Testis (tissue), 3 donors: ENCODE measurements around the gene ZNF784. TPM values are rescaled to one million over a fixed set of nuclear protein-coding genes. Genes with fewer than 3 reads are reported as not detected.

Experiments
- DNase-seq: peaks from one replicate; pipeline ENCODE4 v3.0.0-alpha.2; 2019
- H3K27ac ChIP-seq, 2 donors: fragments of 200-600 bp; sonication (generic); one replicate each; pipeline ENCODE4 v1.5.1; 2019
- H3K27me3 ChIP-seq: fragments of 200-600 bp; sonication (generic); one replicate; pipeline ENCODE4 v1.5.1; 2019
- H3K36me3 ChIP-seq: fragments of 200-600 bp; sonication (generic); one replicate; pipeline ENCODE4 v1.5.1; 2017; ENCODE audit warnings: low read depth; ENCODE audit errors: missing control alignments
- H3K4me1 ChIP-seq: fragments of 200-600 bp; sonication (generic); one replicate; pipeline ENCODE4 v1.5.1; 2019
- H3K4me3 ChIP-seq, 2 donors: fragments of 200-600 bp; sonication (generic); one replicate each; pipeline ENCODE4 v1.5.1; 2017 to 2019
- H3K9me3 ChIP-seq: fragments of 200-600 bp; sonication (generic); one replicate; pipeline ENCODE4 v1.5.1; 2017
- CTCF ChIP-seq, 3 experiments: fragments of 450-650 bp in 2 of 3; fragments of 200-600 bp in 1 of 3; sonication (generic) in 1 of 3; IDR thresholded peaks; one replicate each; pipeline ENCODE4 v1.5.1; 2016 to 2019; ENCODE audit warnings: antibody characterized with exemption in 3 of 3, mild to moderate bottlenecking in 2 of 3, moderate library complexity in 1 of 3
- POLR2A ChIP-seq: fragments of 450-650 bp; IDR thresholded peaks from one replicate; pipeline ENCODE4 v1.6.1; 2017; ENCODE audit warnings: antibody characterized with exemption, mild to moderate bottlenecking, moderate library complexity
- WGBS, 2 donors: methylation state at CpG; one replicate each; pipeline ENCODE4 v1.1.5; 2018; 5-methylcytosine and 5-hydroxymethylcytosine counted together
- intact Hi-C: fragments of 100-400 bp; cut with DNase I; formaldehyde crosslinking; loops from one replicate; pipeline ENCODE4 v1.15.1; 2023; ENCODE audit warnings: low total_unique reads
- polyA plus RNA-seq: library from polyadenylated mRNA; stranded (reverse); fragments of 350-450 nt; fragmentation: Illumina TruSeq; extraction: RNeasy Lipid Tissue Mini Kit (QIAGEN cat#74804); gene quantifications from one replicate; pipeline ENCODE4 v1.2.3, GENCODE V29; 2014; ENCODE audit warnings: low read depth, low replicate concordance; ENCODE audit not compliant: insufficient read depth
- total RNA-seq, 2 donors: library from RNA; depleted of rRNA; stranded (reverse); fragments of >200 nt; gene quantifications; one replicate each; pipeline ENCODE4 v1.2.3, GENCODE V29; 2016

ZNF784 gene
- total and polyA plus RNA-seq, 3 donors from 2014 or later = 6.6 to 13.0 (median 10.3) TPM

DNA sequence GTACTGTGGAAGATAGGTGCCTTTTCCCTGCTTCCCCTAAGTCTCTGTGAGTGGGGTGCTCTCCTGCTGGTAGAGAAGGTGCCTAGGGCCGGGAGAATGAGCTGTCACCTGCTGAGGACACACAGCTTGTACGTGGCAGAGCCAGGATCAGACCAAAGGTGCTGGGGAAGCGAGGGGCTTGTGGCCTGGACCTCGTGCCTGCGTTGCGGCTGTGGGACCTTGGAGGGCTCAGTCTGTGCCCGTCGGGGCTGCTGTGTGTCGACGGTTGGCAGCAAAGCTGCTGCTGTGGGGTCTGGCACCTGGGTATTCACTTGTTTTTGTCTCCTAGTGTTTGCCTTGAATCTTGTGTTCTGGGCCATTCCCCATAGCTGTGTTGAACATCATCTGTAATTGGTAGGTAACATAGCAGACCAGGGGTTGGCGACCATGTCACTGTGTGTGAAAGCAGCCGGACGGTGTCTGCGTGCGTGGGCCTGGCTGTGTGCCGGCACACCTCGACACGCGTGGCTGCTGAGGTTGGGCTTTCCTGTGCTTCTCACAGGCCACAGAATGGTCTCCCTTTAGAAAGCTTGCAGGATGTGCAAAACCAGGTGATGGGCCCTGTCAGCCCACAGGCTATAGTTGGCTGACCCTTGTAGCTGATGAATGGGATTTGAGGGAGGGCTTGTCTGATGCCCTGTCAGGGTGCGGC lies 39.6 kb upstream of the ZNF784 start:
- Histone ChIP-seq H3K27me3 (no peaks in the 10 kb centered on the region), H3K9me3 (no peaks in the 10 kb centered on the region), H3K4me3 (no peak overlapping the region), H3K27ac (no peak overlapping the region), H3K4me1 (peaks cover 42% of the 10 kb centered on the region), H3K36me3 (no peaks in the 10 kb centered on the region)
- DNase-seq = no peak
- WGBS, 2 donors = 80 to 83% methylated on average over 10 to 20 of the region's 20 CpGs
- no peak for TF ChIP-seq CTCF (IDR thresholded peaks at IDR 0.05)
- no peak for TF ChIP-seq POLR2A
- intact Hi-C loops = no loop called here

DNA sequence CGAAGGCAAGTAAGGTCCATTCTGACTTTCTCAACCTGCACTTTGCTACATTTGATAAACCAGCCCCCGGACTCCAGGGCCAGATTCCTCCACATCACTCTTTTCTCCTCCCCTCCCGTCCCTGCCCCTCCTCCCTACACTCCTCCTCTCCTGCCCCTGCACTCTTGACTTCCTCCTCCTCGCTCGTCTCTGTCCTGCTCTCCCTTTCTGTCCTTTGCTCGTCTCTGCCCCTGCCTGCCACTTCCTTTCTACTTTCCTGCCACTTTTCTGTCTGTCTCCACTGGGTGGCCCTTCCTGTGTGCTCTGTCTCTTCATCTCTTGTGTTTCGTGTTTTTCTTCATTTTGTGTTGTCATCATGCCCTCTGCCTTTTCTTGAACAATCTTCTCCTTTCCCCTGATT lies 37.5 kb upstream of the ZNF784 start:
- no peaks in the 10 kb centered on the region for H3K9me3 ChIP-seq
- H3K4me1 ChIP-seq = peaks cover 59% of the 10 kb centered on the region
- no peaks in the 10 kb centered on the region for H3K27me3 ChIP-seq
- no peak for TF ChIP-seq CTCF (IDR thresholded peaks at IDR 0.05)
- no peak overlapping the region for H3K27ac ChIP-seq
- intact Hi-C loops = no loop called here
- DNase-seq = peak; percentile 86
- H3K36me3 ChIP-seq = no peaks in the 10 kb centered on the region
- no peak overlapping the region for H3K4me3 ChIP-seq
- WGBS, 2 donors = 51 to 61% methylated on average over 7 of the region's 7 CpGs

DNA sequence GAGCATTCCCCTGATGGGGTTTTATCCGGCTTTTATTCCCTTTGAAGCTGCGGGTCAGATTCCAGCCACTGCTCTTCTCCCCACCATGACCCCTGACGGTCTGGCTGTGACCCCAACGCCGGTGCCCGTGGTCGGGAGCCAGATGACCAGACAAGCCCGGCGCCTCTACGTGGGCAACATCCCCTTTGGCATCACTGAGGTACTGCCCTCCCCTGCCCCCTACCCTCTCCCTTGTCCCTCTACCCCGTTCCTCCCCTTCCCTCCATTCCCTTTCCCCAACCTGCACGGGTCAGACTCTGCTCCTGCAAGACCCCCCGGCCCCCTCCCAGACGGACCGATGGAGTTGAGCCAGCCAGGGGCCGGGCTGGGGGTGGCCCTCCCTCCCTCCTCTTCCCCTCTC lies 36.6 kb upstream of the ZNF784 start:
- Histone ChIP-seq H3K36me3 (no peaks in the 10 kb centered on the region), H3K9me3 (no peaks in the 10 kb centered on the region), H3K4me1 (peaks cover 67% of the 10 kb centered on the region), H3K27ac (peak overlapping the region; percentile 1 to 69), H3K4me3 (no peak overlapping the region), H3K27me3 (no peaks in the 10 kb centered on the region)
- no peak for TF ChIP-seq CTCF (IDR thresholded peaks at IDR 0.05)
- no peak for TF ChIP-seq POLR2A
- no peak for DNase-seq
- intact Hi-C loops = no loop called here
- WGBS, 2 donors = 72% methylated on average over 16 of the region's 16 CpGs

DNA sequence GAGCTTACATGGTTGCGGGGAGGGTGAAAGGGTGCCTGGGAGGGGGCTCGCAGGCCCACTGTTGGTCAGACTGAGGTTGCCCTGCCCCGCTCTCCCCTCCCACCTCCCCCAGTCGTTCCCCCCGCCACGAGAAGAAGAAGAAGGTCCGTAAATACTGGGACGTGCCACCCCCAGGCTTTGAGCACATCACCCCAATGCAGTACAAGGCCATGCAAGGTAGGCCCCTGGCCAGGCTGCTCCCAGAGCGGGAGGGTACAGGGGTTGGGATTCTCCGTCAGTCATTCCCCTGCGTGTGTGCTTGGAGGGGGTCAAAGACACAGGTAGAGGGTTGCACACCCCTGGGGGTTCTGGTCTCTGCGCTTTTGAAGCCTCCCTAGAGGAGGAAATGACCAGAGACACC lies 36.0 kb upstream of the ZNF784 start:
- peaks cover 69% of the 10 kb centered on the region for H3K4me1 ChIP-seq
- WGBS, 2 donors = 70 to 75% methylated on average over 11 to 12 of the region's 12 CpGs
- TF ChIP-seq POLR2A = no peak
- H3K36me3 ChIP-seq = no peaks in the 10 kb centered on the region
- intact Hi-C loops = no loop called here
- H3K27me3 ChIP-seq = no peaks in the 10 kb centered on the region
- no peak overlapping the region for H3K4me3 ChIP-seq
- no peak for DNase-seq
- H3K9me3 ChIP-seq = no peaks in the 10 kb centered on the region
- peak overlapping the region; percentile 1 to 69 for H3K27ac ChIP-seq

DNA sequence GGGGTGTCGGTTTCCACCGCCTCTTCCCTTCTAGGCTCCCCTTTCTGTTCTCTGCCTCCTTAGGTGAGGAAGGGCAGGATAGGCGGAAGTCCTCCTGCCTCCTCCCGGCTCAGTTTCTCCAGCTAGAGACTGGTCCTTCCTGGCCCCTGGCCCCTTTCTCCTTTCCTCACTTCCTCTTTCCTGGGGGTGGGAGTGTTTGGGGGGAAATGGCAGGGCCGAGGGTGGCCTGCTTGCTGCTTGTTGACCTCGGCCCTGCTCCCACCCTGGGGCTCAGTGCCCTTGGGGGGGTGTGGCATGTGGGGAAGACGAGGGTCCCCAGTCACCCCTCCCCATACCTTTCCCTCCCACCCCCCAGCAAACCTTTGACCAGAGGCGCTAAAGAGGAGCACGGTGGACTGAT lies 35.5 kb upstream of the ZNF784 start:
- 57 to 63% methylated on average over 8 to 9 of the region's 9 CpGs for WGBS, 2 donors
- intact Hi-C loops = no loop called here

More for the DNA sequence above, 35.5 kb upstream of the ZNF784 start:
- no peak for DNase-seq
- Histone ChIP-seq H3K27me3 (no peaks in the 10 kb centered on the region), H3K4me1 (peaks cover 69% of the 10 kb centered on the region), H3K27ac (peak overlapping the region; percentile 66 to 69), H3K4me3 (no peak overlapping the region), H3K36me3 (no peaks in the 10 kb centered on the region), H3K9me3 (no peaks in the 10 kb centered on the region)
- TF ChIP-seq POLR2A = no peak
- TF ChIP-seq CTCF (IDR thresholded peaks at IDR 0.05) = no peak
